ENCODE results near the gene MAP4K4.

MAP4K4 gene

GRCh38 chr2:101723371-101724124, 26.0 kb downstream of the MAP4K4 start:
- DNase-seq (ENCODE audit: low spot score), result no peak

GRCh38 chr2:101724125-101724474, 26.6 kb downstream of the MAP4K4 start:
- DNase-seq (ENCODE audit: low spot score), result no peak

- no peak for DNase-seq (ENCODE audit: low spot score)
Measured at GRCh38 chr2:101725038-101725437, 27.5 kb downstream of the MAP4K4 start.

GRCh38 chr2:101725515-101726192, 28.1 kb downstream of the MAP4K4 start:
- no peak for DNase-seq (ENCODE audit: low spot score)

- no peak for DNase-seq (ENCODE audit: low spot score)
Measured at GRCh38 chr2:101728865-101729264, 31.4 kb downstream of the MAP4K4 start.

- no peak for DNase-seq (ENCODE audit: low spot score)
Measured at GRCh38 chr2:101729521-101730190, 32.1 kb downstream of the MAP4K4 start.

- DNase-seq (ENCODE audit: low spot score), result no peak
Measured at GRCh38 chr2:101731221-101732054, 33.9 kb downstream of the MAP4K4 start.

- DNase-seq (ENCODE audit: low spot score), result no peak
Measured at GRCh38 chr2:101732199-101732598, 34.7 kb downstream of the MAP4K4 start.

- no peak for DNase-seq (ENCODE audit: low spot score)
Measured at GRCh38 chr2:101732773-101733256, 35.3 kb downstream of the MAP4K4 start.

GRCh38 chr2:101733257-101733993, 35.9 kb downstream of the MAP4K4 start:
- DNase-seq (ENCODE audit: low spot score), result no peak

- no peak for DNase-seq (ENCODE audit: low spot score)
Measured at GRCh38 chr2:101734505-101735165, 37.1 kb downstream of the MAP4K4 start.

- no peak for DNase-seq (ENCODE audit: low spot score)
Measured at GRCh38 chr2:101735166-101735533, 37.6 kb downstream of the MAP4K4 start.

GRCh38 chr2:101736233-101736632, 38.7 kb downstream of the MAP4K4 start:
- no peak for DNase-seq (ENCODE audit: low spot score)

- no peak for DNase-seq (ENCODE audit: low spot score)
Measured at GRCh38 chr2:101736861-101737291, 39.4 kb downstream of the MAP4K4 start.

GRCh38 chr2:101737478-101738255, 40.2 kb downstream of the MAP4K4 start:
- DNase-seq (ENCODE audit: low spot score), result no peak

- no peak for DNase-seq (ENCODE audit: low spot score)
Measured at GRCh38 chr2:101738649-101739048, 41.1 kb downstream of the MAP4K4 start.

- DNase-seq (ENCODE audit: low spot score), result no peak
Measured at GRCh38 chr2:101740555-101740964, 43.1 kb downstream of the MAP4K4 start.

- DNase-seq (ENCODE audit: low spot score), result no peak
Measured at GRCh38 chr2:101741775-101742520, 44.4 kb downstream of the MAP4K4 start.

- DNase-seq (ENCODE audit: low spot score), result no peak
Measured at GRCh38 chr2:101742547-101742946, 45.0 kb downstream of the MAP4K4 start.
